Activated CD4-positive, CD25-positive, alpha-beta regulatory T cell (primary cell): Measurements from ENCODE around the gene PDSS2.
"Not testable (repeated sequence)": the region's sequence is repeated elsewhere in the genome, so short reads cannot be mapped to it uniquely, and the experiment has no call there.

Source experiments
- DNase-seq, 4 experiments: peaks; one replicate each; lab custom pipeline; 2025; lab: John Stamatoyannopoulos, UW

PDSS2 gene

DNA sequence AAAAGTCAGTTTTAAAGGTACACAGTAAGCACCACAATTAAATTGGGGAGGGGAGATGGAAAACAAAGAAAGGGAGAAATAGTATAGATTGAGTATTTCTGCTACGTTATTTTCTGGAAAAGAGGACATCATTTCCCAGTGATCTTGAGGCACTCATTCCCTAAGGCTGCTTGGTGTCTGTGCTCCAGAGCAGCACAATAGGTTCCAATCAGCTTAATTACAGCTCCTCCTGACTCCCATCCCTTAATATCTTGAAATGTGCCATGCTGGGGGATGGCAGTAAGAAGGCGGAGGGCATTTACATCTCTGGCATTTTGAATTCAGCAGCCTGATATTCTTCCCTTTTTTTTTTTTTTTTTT is 304.6 kb downstream of the PDSS2 start:
- no peak for DNase-seq

DNA sequence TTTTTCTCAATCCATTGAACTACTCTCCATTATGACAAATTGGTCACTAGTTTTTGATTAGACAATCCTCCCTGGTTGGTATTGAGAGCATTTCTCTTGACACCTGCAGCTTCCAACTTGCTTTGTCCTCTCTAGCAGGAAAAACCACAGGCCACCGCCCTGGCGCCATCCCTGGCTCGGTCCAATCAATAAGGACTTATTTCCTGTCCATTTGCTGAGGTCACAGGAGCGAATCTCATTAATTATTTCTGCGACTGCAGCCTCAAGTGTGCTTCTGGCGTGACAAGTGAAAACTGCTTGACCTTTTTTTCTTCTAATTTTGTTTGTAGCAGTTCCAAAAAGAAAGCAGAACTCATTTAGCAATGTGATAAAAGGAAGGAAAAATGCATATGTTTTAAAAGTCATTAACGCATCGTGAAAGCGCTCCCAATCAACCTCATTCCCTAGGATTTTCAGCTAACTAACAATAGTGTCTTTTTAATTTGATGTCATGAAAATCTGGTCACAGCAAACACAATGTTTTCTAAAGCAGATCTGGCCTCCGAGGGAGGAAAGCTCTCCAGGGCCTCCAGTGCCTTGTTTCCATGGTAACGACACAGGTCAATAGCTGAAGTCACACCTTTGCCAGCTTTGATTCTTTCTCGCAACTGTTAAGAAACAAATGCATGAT is 305.1 kb downstream of the PDSS2 start:
- DNase-seq = no peak

DNA sequence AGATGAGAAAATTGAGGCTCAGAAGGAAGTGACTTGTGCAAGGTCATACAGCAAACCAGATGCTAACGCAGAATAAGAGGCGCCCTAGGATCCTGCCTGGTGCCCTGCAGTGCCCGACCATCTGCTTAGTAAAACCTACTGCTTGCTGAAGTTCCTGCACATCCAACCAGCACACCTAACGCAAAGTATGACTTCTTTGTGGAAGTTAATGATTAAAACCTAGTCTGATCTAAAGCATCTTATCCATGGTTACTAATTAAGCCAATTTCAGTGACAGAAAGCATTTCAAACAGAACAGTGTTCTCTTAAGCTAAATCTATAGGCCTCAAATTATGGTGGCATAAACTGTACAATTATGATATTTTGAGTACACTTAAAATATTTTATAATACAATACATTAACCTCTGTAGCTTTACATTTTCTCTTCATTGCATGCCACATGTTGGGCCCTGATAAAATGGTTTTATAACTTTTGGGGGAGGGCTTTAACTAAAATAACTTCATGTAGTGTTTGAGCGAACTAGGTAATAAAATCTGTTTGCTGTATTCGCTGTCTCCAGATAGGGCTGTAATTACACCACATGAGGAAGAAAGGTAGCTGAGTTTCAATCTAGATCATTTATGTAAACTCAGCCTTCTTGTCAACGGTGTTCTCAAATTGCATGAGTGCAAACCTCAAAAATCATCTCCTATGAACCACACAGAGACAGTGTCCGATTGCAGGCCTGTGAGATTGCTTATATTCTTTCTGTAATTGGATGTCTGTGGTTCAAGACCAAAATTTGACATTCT is 306.5 kb downstream of the PDSS2 start:
- DNase-seq = no peak

DNA sequence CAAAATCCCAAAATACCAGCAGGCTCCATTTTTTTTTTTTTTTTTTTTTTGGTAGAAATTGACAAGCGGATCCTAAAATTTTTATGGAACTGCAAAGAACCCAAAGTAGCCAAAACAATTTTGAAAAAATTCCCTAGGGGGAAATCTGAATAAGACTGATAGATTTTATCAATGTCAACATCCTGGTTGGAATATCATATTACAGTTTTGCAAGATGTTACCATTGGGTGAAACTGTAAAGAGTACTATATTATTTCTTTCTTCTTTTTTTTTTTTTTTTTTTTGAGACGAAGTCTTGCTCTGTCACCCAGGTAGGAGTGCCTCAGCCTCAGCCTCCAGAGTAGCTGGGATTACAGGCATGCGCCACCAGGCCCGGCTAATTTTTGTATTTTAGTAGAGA is 314.7 kb downstream of the PDSS2 start:
- no peak for DNase-seq

DNA sequence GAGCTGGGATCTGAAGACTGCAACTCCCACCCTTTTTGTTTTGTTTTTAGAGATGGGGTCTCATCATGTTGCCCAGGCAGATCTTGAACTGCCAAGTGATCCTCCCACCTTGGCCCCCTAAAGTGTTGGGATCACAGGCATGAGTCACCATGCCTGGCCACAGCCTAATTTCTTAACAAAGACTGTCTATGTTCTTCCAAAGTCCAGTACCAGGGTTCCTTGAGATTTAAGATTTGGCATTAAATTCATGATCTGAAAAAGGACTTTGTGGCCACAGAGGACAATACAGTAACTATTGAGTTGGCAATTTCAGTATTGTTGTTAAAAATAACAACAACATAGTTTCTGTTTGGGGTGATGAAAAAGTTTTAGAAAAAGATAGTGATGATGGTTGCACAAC is 315.4 kb downstream of the PDSS2 start:
- no peak for DNase-seq

DNA sequence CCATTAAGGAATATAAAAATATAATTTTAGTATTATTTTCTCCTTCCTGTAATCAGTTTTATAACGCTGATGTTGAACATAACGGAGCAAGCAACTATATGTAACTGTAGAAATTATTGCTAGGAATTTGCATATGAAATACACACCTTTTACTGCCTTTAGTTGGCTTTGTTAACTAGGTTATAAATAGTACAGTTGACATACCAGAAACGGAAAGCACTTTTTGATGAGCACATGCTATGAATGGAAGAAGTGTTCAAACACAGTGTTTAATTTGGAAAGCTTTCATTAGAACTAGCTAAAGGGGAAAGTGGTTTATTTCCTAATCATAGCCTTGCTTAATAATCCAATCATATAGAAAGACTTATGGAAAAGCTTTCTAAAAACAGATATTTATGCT is 318.8 kb downstream of the PDSS2 start:
- DNase-seq = no peak

DNA sequence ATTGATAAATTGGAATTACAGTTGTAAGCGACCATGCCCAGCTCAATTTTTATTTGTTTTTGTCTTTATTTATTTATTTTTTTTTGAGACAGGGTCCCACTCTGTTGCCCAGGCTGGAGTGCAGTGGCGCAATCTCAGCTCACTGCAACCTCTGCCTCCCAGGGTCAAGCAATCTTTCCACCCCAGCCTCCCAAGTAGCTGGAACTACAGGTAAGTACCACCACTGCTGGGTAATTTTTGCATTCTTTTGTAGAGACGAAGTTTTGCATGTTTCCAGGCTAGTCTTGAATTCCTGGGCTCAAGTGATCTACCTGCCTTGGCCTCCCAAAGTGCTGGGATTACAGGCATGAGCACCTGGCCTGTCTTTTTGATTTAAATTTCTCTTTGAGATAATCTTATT is 323.0 kb downstream of the PDSS2 start:
- not testable (repeated sequence) for DNase-seq

DNA sequence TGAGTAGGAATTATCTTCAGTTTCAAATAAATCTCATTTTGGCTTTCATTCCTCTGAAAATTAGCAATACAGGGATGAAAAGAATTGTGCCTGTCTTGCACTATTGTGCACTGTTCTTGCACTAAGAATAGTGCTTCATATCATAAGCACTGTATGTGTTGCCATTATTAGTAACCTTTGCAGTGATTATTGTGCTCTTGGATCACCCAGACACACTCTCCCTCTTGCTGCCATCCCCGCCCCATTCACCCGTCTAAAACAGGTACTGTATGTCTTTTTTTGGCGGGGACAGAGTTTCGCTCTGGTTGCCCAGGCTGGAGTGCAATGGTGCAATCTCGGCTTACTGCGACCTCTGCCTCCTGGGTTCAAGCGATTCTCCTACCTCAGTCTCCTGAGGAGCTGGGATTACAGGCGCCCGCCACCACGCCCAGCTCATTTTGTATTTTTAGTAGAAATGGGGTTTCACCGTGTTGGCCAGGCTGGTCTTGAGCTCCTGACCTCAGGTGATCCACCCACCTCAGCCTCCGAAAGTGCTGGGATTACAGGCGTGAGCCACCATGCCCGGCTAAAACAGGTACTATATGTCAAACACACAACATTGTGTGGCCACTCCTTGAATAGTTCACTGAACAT is 324.2 kb downstream of the PDSS2 start:
- not testable (repeated sequence) for DNase-seq

DNA sequence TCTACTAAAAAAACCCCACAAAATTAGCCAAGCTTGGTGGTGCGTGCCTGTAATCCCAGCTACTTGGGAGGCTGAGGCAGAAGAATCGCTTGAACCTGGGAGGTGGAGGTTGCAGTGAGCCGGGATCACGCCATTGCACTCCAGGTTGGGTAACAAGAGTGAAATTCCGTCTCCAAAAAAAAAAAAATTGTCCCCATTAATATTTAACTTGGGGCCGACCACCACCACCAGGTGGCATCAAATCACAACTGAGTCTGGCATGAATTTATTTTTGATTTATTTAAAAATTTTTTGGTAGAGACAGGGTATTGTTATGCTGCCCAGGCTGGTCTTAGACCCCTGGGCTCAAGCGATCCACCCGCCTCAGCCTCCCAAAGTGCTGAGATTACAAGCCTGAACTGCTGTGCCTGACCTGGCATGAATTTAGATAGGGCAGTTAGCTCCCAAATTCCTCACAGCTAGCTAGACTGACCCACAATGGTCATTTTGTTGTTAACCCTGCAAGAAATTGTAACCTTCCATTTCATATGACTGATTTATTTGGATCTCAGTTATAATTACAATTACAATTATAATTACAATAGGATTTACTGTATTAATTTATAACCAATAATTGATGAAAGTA is 326.9 kb downstream of the PDSS2 start:
- DNase-seq = no peak

DNA sequence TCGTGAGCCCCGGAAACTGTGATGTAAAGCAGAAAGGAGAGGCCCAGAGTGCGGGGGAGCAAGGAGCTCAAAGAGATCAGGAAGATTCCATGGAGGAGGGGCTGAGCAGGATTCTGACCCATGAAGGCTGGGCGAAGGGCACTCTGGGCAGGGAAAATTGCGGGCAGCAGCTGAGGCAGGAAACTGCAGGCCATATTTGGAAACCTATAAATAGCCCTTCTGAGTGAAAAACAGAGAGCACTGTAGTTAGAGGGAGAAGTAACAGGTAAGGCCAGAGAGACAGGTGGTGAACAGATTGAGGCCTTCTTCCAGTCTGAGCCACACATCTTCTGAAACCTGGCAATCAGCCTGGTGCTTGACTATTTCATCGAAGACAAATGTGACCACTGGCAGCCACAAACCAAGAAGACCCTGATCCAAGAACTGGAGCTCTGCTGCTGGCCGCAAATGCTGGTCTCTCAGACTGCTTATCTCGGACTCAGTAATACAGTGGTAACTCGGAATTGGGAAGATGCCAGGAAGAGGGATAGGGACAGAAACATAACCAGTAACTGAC is 329.9 kb downstream of the PDSS2 start:
- DNase-seq = no peak

DNA sequence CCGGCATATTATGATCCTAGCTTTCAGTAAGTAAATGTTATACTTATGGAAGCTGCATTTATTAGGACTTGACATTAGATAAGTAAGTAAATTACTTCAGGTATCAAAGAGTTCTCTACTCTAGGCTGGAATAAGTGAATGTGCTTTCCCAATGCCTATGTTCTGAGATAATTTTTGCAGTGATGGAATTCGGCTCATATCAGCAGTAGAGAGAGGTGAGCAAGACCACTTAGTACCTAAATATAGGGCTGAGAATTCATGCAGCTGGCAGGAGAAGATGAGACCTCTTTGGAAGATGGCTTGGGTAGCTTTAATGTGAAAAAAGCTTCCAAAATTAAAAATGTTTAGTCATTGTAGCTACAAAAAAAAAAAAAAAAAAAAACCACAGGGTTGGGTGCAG is 330.8 kb downstream of the PDSS2 start:
- DNase-seq = no peak

DNA sequence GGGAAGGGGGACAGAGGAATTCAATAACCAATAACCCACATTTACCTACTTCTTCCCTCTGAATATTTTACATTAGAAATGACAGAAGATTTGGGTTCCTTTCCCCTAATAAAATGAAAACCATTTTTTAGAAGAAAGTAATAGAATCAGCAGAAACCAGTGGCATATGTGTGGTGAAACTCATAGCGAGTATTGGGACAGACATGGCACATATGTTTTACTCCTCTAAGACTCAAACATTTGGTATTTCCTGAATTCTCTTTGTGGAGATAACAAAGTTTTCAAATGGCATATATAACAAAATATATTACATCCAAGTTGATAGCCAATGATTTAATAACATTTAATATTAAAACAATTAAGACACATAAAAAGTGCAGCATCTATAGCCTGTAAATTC is 331.2 kb downstream of the PDSS2 start:
- no peak for DNase-seq

DNA sequence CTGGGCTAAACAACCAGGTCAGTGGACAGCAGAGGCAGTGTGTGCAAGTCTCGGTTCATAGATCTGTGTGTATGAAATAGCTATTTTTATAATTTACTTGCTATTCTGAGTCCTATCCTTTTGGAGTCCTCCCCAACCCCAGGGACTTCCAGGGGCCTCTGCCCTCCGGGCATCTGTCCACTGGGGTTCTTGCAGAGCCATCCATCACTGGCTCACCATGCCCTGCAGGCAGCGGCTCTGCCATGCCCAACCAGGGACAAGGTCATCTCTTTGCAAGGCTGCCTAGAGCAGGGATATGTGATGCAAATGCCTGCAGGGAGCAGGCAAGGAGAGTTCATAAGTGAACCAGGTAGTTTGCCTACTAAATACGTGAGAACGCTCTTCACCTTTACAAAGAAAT is 333.6 kb downstream of the PDSS2 start:
- no peak for DNase-seq

DNA sequence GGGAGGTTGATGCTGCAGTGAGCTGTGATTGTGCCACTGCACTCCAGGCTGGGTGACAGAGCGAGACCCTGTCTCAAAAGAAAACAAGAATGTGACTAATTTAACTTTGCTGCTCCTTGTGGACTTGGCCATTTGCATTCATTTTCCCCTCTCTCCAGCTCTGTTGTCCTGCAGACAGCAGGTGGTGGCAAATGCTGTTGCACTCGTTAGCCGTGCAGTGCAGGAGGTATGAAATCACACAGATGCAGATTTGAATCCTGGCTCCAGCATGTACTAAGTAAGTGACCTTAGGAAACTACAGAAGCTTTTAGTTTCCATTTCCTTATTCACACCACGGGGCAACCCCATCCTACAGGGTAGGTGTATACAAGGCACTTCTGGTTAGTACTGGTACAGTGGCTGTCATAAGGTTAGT is 334.4 kb downstream of the PDSS2 start:
- no peak for DNase-seq

DNA sequence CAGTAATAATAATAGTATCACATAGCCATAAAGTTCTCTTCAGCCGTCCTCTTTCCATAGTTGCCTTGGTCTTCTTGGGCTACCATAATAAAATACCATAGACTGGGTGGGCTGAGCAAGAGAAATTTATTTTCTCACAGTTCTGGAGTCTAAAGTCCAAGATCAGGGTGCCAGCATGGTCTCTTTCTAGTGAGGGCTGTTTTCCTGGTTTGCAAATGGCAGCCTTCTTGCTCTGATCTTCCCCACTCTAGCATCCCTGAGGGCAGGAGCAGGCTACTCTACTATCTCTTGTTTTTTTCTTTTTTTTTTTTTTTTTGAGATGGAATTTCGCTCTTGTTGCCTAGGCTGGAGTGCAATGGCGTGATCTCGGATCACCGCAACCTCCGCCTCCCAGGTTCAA is 335.9 kb downstream of the PDSS2 start:
- DNase-seq = no peak

DNA sequence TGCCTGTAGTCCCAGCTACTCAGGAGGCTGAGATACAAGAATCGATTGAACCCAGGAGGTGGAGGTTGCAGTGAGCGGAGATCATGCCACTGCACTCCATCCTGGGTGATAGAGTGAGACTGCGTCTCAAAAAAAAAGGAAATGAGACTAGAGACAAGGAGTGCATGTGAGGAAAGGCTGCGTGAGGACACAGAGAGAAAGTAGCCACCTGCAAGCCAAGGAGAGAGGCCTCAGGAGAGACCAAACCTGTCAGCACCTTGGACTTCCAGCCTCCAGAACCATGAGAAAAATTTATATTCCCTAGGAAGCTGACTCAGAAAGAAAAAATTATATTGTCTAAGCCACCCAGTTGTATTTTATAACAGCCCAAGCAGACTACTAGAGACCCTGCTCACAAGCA is 336.6 kb downstream of the PDSS2 start:
- DNase-seq = no peak

DNA sequence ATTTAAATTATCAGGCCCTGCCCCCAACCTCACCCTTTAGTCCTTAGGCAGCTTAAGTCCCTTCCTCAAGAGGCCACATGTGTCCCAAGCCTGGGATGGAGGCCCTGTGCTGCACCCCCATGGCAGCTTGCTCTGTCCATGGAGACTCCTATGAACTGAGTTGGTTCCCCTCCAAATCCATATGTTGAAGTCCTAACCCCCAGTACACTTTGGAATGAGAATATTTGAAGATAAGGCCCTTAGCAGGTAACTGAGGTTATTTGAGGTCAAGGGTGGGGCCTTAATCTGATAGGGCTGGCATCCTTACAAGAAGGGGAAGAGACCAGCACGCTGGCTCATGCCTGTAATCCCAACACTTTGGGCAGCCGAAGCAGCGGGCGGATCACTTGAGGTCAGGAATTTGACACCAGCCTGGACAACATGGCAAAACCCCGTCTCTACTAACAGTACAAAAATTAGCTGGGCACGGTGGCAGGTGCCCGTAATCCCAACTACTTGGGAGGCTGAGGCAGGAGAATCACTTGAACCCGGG is 337.3 kb downstream of the PDSS2 start:
- DNase-seq = no peak

DNA sequence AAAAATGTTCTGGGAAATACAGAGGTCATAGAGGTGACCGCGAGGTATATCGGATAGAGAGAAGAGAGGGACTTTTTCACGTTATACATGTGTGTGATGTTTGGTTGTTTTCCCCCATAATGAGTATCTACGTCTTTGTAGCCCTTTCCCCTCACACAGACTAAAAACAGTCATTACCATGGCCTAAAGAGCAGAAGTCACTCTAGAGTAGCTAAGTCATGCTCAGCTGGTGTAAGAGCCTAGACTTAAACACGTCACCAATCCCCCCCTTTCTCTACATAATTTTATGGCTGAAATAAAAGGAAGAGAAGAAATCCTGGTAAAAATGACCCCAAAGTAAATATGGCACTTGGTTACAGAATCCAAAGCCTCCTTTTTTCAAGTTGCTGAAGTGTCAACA is 338.1 kb downstream of the PDSS2 start:
- no peak for DNase-seq

DNA sequence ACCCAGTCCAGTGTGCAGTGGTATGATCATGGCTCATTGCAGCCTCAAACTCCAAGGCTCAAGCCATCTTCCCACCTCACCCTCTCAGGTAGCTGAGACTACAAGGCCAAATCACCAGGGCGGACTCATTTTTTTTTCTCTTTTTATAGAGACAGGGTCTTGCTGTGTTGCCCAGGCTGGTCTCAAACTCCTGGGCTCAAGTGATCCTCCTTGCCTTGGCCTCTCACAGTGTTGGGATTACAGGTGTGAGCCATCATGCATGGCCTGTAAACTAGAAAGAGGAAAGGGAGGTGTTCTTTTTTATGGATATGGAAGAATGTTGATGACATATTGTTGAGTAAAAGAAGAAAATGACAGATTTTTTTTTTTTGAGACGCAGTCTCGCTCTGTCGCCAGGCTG is 339.0 kb downstream of the PDSS2 start:
- no peak for DNase-seq

DNA sequence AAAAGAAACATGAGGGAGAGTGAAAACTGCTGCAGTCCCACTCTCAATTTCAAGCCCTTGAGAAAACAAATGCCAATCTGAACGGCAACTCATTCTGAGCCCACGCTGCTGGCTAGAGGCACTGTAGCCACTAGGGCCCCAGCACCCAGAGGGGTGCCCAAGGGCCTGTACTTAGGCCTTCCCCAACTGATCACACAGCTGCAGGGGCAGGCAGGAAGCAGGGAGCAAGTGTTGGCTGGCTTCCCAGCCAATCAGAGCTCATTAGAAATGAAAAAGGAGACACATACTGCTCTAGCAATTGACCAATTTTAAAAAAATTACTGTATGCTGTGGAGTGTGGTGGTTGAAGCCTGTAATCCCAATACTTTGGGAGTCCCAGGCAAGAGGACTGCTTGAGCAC is 340.4 kb downstream of the PDSS2 start:
- no peak for DNase-seq

DNA sequence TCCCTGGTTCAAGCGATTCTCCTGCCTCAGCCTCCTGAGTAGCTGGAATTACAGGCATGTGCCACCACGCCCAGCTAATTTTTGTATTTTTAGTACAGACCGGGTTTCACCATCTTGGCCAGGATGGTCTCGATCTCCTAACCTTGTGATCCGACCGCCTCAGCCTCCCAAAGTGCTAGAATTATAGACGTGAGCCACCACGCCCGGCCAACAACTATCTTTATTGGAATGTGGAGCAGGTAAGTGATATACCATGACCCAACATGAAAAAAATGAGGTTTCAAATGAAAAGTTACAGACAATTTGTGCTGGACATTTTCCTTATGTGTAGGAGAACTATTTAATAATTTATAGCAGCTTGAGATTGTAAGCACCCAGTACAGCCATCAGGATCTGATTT is 340.8 kb downstream of the PDSS2 start:
- DNase-seq = not testable (repeated sequence)

DNA sequence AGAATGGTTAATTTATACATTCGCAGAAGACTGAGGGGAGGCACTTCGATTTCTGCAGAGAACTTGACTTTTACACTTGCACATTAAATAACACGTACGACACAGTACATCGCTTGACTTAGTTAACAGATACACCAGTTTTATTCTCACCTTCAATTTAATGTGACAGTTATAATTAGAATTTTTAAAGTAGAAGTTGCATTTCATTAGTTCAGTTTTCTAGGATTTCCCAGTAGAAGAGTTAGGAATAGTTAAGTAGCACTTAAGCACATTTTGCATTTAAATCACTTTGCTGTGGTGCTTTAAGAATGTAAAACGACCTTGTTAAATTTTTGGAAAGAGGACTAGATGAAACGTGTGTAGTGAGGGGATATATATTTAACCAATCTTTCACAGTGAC is 342.4 kb downstream of the PDSS2 start:
- no peak for DNase-seq
